AG04450 (cell line): ENCODE results near the gene ADAM10. TPM values are rescaled to one million over a fixed set of nuclear protein-coding genes. Genes with fewer than 3 reads are reported as not detected.
A peak's percentile ranks its signal among the peaks of the same experiment; 100 is the strongest.

Experiments
- CTCF ChIA-PET: fragments of 300-600, 350-600 bp; formaldehyde crosslinking; extraction: SDS; loops from one replicate; lab custom pipeline; 2022; ENCODE audit warnings: antibody characterized with exemption, inconsistent platforms; lab: Charles Lee
- POLR2A ChIA-PET: fragments of 350-600 bp; formaldehyde crosslinking; extraction: SDS; loops from one replicate; lab custom pipeline; 2021; ENCODE audit warnings: antibody characterized with exemption, inconsistent platforms; lab: Yijun Ruan, JAX
- DNase-seq: peaks from one replicate; pipeline ENCODE4 v3.0.0-alpha.2; 2011; ENCODE audit warnings: low read depth, low spot score
- H3K27ac ChIP-seq: one replicate; pipeline ENCODE4 v1.5.1; 2012; ENCODE audit warnings: low read depth, low read length, control low read depth
- H3K27me3 ChIP-seq: one replicate; pipeline ENCODE4 v1.6.0; 2012; ENCODE audit warnings: low read length; ENCODE audit not compliant: control insufficient read depth, insufficient read depth
- H3K4me3 ChIP-seq: 2 replicates; pipeline ENCODE4 v1.5.1; 2011; ENCODE audit warnings: mild to moderate bottlenecking, low read depth, low read length, control low read depth
- H3K9me3 ChIP-seq: 2 replicates; pipeline ENCODE4 v1.5.1; 2012; ENCODE audit warnings: low read length; ENCODE audit not compliant: control insufficient read depth, insufficient read depth
- polyA plus RNA-seq: library from polyadenylated mRNA; depleted of rRNA; stranded (reverse); fragments of >200 nt; gene quantifications from 2 replicates; pipeline ENCODE4 v1.2.3, GENCODE V29; 2011
- TF ChIP-seq, protein P1 (sequence below): IDR thresholded peaks from 2 replicates; pipeline ENCODE4 v1.5.1; 2011; ENCODE audit warnings: low read depth, low read length, control low read depth, inconsistent platforms

The ADAM10 gene
- polyA plus RNA-seq, 1 experiment, result 220 TPM

- H3K4me3 ChIP-seq, result no peak overlapping the region
- CTCF ChIA-PET, result interaction anchor here (0.6 to 1.8 kb wide), 4 partner anchors 28 to 514 kb away, joined by 3 to 6 read pairs (median 4); partner anchors contain the start of gene MINDY2
- peak; percentile 72 for DNase-seq
Measured at GRCh38 chr15:58742022-58742813, 7.3 kb downstream of the ADAM10 start.

GRCh38 chr15:58741032-58741431 lies 8.5 kb downstream of the ADAM10 start:
- ChIA-PET CTCF (interaction anchor here (1.1 to 1.2 kb wide), 2 partner anchors 30 to 513 kb away, joined by 3 to 4 read pairs; partner anchors contain the start of gene MINDY2), POLR2A (interaction anchor here (0.5 kb wide), 1 partner anchor 197 kb away, joined by 3 read pairs; no protein-coding TSS in a partner anchor)
- H3K27ac ChIP-seq, result no peak overlapping the region
- TF ChIP-seq, protein P1, sequence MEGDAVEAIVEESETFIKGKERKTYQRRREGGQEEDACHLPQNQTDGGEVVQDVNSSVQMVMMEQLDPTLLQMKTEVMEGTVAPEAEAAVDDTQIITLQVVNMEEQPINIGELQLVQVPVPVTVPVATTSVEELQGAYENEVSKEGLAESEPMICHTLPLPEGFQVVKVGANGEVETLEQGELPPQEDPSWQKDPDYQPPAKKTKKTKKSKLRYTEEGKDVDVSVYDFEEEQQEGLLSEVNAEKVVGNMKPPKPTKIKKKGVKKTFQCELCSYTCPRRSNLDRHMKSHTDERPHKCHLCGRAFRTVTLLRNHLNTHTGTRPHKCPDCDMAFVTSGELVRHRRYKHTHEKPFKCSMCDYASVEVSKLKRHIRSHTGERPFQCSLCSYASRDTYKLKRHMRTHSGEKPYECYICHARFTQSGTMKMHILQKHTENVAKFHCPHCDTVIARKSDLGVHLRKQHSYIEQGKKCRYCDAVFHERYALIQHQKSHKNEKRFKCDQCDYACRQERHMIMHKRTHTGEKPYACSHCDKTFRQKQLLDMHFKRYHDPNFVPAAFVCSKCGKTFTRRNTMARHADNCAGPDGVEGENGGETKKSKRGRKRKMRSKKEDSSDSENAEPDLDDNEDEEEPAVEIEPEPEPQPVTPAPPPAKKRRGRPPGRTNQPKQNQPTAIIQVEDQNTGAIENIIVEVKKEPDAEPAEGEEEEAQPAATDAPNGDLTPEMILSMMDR, result no peak
- H3K9me3 ChIP-seq, result no peaks in the 10 kb centered on the region
- DNase-seq, result no peak
- no peaks in the 10 kb centered on the region for H3K27me3 ChIP-seq
- H3K4me3 ChIP-seq, result no peak overlapping the region

More at GRCh38 chr15:58742022-58742813, 7.3 kb downstream of the ADAM10 start:
- TF ChIP-seq, protein P1, result no peak
- POLR2A ChIA-PET, result interaction anchor here (1.0 to 1.1 kb wide), 4 partner anchors 10 to 539 kb away, joined by 3 to 7 read pairs (median 4); partner anchors contain the start of gene MINDY2
- H3K27me3 ChIP-seq, result no peaks in the 10 kb centered on the region
- H3K9me3 ChIP-seq, result no peaks in the 10 kb centered on the region
- no peak overlapping the region for H3K27ac ChIP-seq

GRCh38 chr15:58740436-58740835 lies 9.1 kb downstream of the ADAM10 start:
- H3K27me3 ChIP-seq, result no peaks in the 10 kb centered on the region
- no peaks in the 10 kb centered on the region for H3K9me3 ChIP-seq
- ChIA-PET CTCF (no interaction called here), POLR2A (no interaction called here)
- no peak for DNase-seq
- no peak overlapping the region for H3K4me3 ChIP-seq
- TF ChIP-seq, protein P1, result no peak
- no peak overlapping the region for H3K27ac ChIP-seq

DNA sequence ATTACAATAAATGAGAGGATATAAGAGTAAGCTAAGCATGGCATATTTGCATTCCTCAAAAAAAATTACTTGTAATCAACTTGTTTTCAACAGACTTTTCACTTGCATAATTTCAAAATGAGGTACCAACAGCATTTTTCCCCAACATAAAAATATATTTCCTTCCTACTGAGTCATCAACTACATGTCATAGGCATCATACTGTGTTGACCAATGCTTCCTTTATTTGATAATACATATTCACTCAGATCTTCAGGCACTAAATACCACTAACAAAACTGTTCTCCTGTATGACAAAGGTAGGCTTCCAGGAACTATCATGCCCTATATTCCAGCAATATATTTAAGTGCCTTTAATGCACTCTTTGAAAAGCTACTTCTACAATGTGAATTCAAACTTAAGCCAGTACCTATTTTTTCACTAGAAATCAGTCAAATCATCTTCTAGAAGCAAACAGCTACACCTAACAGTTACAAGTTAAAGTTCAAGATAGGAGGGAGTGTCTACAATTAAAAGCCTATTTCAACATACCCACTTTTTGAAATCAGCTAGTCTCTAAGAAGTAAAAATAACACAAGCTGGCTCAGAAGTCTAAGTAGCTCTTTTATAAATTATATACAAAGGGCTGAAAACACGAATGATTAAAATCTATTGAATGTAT lies 11.3 kb downstream of the ADAM10 start:
- Histone ChIP-seq H3K27ac (no peak overlapping the region), H3K9me3 (no peaks in the 10 kb centered on the region), H3K4me3 (no peak overlapping the region), H3K27me3 (no peaks in the 10 kb centered on the region)
- POLR2A ChIA-PET, result no interaction called here
- TF ChIP-seq, protein P1, result no peak
- CTCF ChIA-PET, result interaction anchor here (1.3 kb wide), 1 partner anchor 510 kb away, joined by 3 read pairs; no protein-coding TSS in a partner anchor
- no peak for DNase-seq
